GM18502 (cell line): ENCODE measurements around the gene RALGAPA2.

Experiments
- ATAC-seq: cut with Tn5 transposase; IDR thresholded peaks from one replicate; pipeline ENCODE4 v1.9.1; 2021; ENCODE audit warnings: mild to moderate bottlenecking; ENCODE audit not compliant: unreplicated experiment, poor library complexity

Gene RALGAPA2

DNA sequence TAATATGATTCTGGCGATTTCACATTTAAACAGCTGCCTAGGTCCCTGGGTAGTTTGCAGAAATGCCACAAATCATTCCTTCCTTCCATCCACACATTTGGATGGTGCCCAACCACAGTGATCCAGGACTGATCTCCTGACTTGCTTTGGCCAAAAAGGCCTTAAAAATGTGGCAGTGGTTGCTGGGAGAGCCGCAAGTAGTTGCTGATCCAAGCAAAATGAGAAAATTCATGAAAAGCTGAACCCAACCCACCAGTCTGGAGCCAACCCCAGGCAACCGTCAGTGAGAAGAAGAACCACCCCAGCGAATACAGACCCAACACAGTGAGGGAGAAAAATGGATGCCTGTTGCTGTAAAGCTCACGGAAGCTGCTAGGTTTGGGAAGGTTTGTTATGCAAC, 25.1 kb downstream of the RALGAPA2 start:
- no peak for ATAC-seq

GRCh38 chr20:20685635-20686034, 26.8 kb downstream of the RALGAPA2 start:
- ATAC-seq = no peak

DNA sequence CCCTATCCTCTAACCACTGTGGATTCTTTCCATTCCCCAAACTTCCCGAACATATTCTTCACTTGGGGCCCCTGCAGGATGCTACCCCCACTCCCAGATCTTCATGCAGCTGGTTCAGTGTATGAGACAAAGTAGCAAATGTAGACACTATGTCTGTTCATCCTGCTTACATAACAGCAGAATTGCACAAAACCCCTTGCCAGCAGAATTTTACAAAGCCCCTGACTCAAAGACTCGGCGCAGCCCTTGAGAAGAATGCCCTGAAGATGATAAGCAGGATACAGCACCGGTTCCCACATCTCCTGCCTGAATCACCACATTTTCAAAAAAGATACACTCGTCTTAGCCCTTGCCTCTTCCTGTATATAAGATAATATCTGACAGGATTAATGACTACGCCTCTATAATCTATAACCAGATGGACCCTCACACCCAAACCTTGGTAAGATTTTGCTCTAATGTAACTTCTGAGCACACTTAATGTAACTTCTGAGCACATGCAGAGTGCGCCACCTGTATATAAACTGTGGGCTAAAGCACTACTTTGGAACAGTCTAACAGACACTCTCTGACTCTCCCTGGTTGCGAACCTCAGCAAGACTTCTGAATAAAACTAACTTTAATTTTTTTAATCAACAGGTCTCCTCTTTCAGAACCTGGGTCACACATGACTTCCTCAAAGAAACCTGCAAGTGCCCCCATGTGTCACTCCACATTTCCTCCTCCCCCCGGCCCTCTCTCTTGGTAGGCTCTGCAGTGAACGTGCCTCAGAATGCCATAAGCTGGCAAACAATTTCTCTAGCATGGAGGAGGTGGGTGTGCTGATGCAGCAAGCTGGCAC, 28.7 kb downstream of the RALGAPA2 start:
- no peak for ATAC-seq

- no peak for ATAC-seq
Measured at GRCh38 chr20:20683020-20683419, 29.4 kb downstream of the RALGAPA2 start.

DNA sequence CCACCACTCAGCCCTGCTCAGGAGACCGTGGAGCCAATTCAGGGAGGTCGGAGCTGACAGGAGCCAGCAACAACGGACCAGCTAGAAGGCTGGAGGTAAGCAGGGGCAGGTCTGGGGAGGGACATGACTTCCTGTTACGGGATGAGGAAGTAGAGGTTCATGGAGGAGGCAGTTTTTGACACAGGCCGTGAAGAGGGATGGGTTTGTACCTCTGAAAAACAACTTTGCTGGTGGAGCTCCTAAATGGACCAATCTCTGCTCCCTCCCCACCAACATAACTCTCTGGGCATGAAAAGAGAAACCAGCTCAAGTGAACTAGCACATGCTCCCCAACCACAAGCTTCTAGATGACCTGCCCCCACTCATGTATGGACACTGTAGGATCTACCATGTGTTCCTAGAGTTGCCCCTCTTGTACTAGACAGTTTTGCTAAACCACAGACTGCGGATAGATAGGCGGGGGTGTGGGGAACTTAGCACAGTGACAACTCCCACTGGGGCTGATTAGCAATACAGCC, 31.4 kb downstream of the RALGAPA2 start:
- ATAC-seq = peak; percentile 63

GRCh38 chr20:20679316-20679715, 33.1 kb downstream of the RALGAPA2 start:
- no peak for ATAC-seq

DNA sequence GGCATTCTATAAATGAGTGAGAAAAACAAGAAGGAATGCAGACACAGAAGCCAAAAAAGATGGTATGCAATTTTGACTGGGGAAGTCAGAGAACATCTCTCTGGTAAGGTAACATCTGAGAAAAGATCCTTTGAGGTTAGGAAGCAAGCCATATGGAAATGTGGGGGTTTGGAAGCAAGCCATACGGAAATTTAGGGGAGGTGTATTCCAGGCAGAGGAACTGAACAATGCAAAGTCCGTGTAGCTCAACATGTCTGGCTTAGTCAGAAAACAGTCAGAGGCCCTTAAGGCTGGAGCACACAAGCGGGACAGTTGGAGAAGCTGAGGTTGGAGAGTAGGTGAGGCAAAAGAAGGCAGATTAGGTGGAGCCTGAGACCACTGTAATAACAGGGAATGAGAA, 35.3 kb downstream of the RALGAPA2 start:
- no peak for ATAC-seq

DNA sequence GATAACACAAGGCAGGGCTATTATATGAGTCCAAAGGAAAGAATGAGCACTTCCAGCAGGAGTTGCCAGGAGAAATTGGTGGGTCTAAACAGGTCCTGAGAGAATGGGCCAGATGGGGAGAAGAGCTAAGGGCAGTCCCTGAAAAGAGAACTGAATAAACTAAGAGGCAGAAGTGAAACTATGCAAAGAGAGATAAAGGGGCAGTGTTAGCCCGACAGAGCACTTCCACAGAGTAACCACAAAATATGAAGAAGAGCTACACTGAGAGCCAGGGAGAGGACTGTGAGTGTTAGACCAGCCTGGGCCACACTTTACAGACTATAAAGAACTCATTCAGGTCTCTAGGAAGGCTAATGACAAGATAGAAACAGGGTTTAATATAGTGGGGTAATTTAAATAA, 43.8 kb downstream of the RALGAPA2 start:
- ATAC-seq = peak; percentile 99

- no peak for ATAC-seq
Measured at GRCh38 chr20:20666359-20666758, 46.1 kb downstream of the RALGAPA2 start.

DNA sequence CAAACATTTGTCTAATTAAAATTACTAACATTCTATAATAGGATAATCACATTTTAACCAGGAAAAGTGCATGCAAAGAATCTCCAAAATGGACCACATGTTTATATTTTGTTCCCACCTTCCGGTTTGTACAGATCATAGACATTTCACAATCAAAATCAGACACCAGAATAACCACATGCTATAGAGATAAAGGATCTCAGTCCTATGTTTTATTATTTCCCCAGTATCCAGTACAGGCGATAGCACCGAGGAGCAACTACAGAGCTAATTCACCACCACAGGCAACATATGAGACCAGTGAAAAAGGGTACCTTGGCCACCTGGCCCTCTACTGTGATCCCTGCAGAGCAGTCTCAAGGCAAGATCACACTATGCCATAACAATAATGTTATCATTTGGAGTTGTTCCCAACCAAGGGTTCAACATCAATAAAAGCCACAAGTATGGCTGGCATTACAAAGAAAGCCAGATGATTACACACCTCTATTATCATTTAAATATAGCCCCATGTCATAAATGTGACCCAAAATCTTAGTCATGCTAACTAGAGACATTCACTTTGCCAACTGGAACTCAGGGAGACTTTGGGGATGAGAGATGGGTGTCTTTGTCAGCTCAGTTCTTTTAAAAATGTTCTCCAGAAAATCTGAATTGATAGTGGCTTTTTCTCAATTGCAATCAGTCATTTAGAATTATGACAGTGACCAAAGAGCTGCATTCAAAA, 46.7 kb downstream of the RALGAPA2 start:
- ATAC-seq = no peak

- peak; percentile 44 for ATAC-seq
Measured at GRCh38 chr20:20664795-20665589, 47.5 kb downstream of the RALGAPA2 start.

DNA sequence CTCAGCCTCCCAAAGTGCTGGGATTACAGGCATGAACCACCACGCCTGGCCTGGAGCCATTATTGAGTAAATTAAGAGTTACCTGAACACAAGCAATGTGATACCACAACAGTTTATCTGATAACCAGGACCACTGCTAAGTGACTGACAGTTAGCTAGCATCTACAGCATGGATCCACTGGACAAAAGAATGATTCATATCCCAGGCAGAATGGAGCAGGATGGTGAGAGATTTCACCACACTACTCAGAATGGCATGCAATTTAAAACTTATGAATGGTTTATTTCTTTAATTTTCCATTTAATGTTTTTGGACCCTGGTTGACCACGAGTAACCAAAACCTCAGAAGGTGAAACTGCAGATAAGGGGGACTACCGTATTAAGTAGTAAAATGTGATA, 48.6 kb downstream of the RALGAPA2 start:
- ATAC-seq = no peak

DNA sequence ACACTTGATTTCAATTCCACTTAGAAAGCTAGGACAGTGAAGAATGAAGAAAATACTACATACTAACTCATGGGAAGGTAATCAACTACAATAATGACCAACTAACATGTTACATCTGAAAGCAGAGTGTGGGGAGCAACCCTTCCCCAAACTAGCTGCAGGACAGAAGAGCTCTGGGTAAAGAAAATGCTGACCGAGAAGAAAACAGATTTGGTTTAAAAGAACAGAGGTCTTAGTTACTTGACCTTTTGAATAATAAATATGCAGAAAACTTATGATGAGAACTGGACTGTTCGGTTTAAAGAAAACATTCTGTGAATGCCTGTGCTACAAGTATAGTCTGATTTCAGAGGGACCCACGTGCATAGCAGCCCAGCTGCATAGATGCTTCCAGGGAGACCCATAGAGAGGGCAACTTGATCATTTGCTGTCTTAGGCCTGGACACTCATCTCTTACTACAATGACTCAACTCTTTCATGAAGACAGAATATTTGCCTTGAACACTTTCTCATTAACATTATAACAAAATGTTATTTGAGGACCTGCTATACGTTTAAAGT, 53.5 kb downstream of the RALGAPA2 start:
- ATAC-seq = no peak

GRCh38 chr20:20658123-20658522, 54.3 kb downstream of the RALGAPA2 start:
- ATAC-seq = no peak

GRCh38 chr20:20657092-20657491, 55.4 kb downstream of the RALGAPA2 start:
- no peak for ATAC-seq

DNA sequence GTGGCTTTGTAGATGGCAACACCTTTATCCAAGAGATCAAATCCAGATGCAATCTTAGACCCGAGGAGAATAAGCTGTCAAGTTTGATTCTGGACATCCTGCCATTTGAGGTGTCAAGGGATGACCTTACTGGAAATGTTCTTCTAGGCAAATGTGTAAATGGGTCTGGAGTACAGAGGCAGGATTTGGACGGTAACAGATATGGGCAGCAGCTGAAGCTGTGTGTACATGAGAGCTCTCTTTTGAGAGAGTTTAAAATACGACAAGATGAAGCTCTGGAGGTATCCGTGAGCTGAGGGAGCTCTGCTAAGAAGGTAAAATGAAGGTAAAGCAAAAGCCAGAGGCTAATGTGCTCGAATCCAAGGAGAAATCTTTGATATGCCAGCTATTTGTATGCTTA, 56.6 kb downstream of the RALGAPA2 start:
- ATAC-seq = no peak

DNA sequence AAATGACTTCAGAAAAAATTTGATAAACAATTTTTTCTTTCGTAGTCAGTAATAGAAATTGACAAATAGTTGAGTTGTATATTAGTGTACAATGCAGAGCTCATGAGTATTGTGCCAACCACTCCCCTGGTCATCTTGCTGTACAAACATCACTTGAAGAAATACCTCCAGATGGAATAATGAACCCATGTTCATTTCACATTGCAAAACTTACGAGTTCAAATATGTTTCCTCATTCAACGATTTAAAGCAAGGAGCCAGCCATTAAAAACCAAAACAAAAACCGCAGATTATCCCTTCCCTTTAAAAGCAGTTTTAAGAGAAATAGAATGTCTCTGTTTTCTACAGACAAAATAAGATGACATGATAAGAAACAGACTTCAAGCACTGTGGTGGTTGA, 62.5 kb downstream of the RALGAPA2 start:
- ATAC-seq = no peak

DNA sequence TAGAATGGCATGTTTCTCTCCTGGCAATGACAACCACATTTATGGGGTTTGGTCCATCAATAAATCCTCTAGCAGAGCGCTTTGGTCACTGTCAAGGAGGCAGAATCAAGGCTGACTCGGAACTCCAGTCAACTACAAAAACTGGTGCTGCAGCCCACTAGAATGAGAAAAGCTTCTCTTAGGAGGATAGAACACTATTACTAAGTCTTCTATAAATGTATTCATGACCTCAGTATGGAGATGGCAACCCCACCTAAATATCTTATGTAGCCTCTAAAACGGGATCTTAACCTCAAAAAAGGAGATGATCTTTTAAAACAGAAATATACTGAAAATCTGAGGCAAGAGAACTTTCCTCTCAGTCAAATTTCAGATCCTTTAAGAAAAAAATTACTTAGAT, 68.5 kb downstream of the RALGAPA2 start:
- ATAC-seq = no peak

GRCh38 chr20:20641783-20642182, 70.7 kb downstream of the RALGAPA2 start:
- no peak for ATAC-seq

GRCh38 chr20:20638878-20639277, 73.6 kb downstream of the RALGAPA2 start:
- ATAC-seq = no peak
